ENCODE results near the gene SYNE3.

Gene SYNE3

DNA sequence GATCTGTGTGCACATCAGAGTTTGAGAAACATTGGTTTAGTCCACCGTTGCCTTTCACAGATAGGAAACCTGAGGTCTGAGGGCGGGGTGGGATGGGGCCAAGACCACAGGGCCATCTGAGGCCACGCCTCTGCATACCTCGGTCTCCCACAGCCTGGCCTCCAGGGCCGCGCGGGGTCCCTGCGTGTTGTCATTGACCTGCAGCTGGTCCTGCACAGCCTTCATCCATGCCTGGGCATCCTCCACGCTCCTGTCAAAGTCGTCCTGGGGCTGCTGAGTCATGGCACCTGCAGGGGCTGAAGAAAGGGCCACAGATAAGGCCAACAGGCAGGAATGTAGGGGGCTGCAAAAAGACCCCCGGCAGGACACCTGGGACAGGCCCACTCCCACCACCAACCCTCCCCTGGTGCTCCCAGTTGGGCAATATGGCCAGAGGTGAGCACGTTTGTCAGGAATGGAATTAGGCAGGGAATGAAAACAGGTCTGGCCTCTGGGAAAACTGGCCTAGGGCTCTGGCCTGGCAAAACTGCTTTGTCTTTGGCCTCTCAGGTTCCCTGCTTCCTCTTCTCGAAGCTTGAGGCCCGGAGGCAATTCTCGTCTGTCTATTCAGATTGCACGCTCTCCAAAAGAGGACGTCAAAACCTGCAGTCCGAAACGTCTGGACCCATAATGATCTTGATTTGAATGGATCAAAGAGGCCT is 40.8 kb downstream of the SYNE3 start:
- H3K4me3 ChIP-seq (ENCODE audit: insufficient read depth, low read length, poor library complexity, severe bottlenecking): no peak overlapping the region

DNA sequence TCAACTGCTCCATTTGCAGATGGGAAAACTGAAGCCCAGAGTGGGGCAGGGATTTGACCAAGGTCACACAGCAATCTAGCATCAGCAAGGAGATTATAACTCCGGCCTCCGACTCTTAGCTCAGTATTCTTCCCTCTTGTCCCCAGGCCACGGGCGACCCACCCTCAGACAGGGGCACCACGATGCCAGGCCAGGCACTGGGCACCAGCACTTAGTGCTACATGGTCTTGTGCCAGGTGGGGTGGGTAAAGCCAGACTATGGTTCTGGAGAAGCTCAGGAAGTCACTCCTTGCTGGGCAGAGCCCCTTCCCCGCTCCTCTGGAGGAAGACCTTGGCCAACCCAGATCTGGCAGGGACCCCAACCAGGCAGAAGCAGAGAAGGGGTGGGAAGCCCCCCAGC is 41.5 kb downstream of the SYNE3 start:
- H3K9ac ChIP-seq (ENCODE audit: low read length): no peak overlapping the region
- H3K27ac ChIP-seq (ENCODE audit: low read depth, low read length): no peak overlapping the region
- no peaks in the 10 kb centered on the region for H3K9me2 ChIP-seq (replicated peaks; ENCODE audit: insufficient read depth, low read length)
- no peaks in the 10 kb centered on the region for H4K20me1 ChIP-seq (ENCODE audit: low read depth, low read length)
- no peaks in the 10 kb centered on the region for H3F3A ChIP-seq (ENCODE audit: insufficient read depth)
- no peak for TF ChIP-seq EZH2phosphoT487 (conservative IDR thresholded peaks at IDR 0.05; ENCODE audit: low read length)
- H3K36me3 ChIP-seq (ENCODE audit: low read length): no peaks in the 10 kb centered on the region
- no peak overlapping the region for H3K4me2 ChIP-seq (ENCODE audit: low read depth, low read length, poor library complexity, severe bottlenecking)
- H2AFZ ChIP-seq (ENCODE audit: low read depth, low read length, severe bottlenecking): no peak overlapping the region
- no peaks in the 10 kb centered on the region for H3K27me3 ChIP-seq (ENCODE audit: low read length)
- H3K79me2 ChIP-seq (ENCODE audit: insufficient read depth, low read length): no peaks in the 10 kb centered on the region
- H3K9me3 ChIP-seq (ENCODE audit: insufficient read depth, low read length): no peaks in the 10 kb centered on the region
- H3K4me3 ChIP-seq (ENCODE audit: insufficient read depth, low read length, poor library complexity, severe bottlenecking): no peak overlapping the region

More for the DNA sequence above, 40.8 kb downstream of the SYNE3 start:
- no peak overlapping the region for H3K9ac ChIP-seq (ENCODE audit: low read length)
- H3K9me3 ChIP-seq (ENCODE audit: insufficient read depth, low read length): no peaks in the 10 kb centered on the region
- no peak overlapping the region for H3K4me2 ChIP-seq (ENCODE audit: low read depth, low read length, poor library complexity, severe bottlenecking)
- H3F3A ChIP-seq (ENCODE audit: insufficient read depth): no peaks in the 10 kb centered on the region
- H2AFZ ChIP-seq (ENCODE audit: low read depth, low read length, severe bottlenecking): no peak overlapping the region
- no peaks in the 10 kb centered on the region for H3K9me2 ChIP-seq (replicated peaks; ENCODE audit: insufficient read depth, low read length)
- H3K36me3 ChIP-seq (ENCODE audit: low read length): no peaks in the 10 kb centered on the region
- TF ChIP-seq, protein P1, sequence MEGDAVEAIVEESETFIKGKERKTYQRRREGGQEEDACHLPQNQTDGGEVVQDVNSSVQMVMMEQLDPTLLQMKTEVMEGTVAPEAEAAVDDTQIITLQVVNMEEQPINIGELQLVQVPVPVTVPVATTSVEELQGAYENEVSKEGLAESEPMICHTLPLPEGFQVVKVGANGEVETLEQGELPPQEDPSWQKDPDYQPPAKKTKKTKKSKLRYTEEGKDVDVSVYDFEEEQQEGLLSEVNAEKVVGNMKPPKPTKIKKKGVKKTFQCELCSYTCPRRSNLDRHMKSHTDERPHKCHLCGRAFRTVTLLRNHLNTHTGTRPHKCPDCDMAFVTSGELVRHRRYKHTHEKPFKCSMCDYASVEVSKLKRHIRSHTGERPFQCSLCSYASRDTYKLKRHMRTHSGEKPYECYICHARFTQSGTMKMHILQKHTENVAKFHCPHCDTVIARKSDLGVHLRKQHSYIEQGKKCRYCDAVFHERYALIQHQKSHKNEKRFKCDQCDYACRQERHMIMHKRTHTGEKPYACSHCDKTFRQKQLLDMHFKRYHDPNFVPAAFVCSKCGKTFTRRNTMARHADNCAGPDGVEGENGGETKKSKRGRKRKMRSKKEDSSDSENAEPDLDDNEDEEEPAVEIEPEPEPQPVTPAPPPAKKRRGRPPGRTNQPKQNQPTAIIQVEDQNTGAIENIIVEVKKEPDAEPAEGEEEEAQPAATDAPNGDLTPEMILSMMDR (IDR thresholded peaks at IDR 0.05; ENCODE audit: insufficient read depth, low read length, poor library complexity, severe bottlenecking): no peak
- no peak for TF ChIP-seq EZH2phosphoT487 (conservative IDR thresholded peaks at IDR 0.05; ENCODE audit: low read length)
- H4K20me1 ChIP-seq (ENCODE audit: low read depth, low read length): no peaks in the 10 kb centered on the region
- no peaks in the 10 kb centered on the region for H3K27me3 ChIP-seq (ENCODE audit: low read length)
- H3K27ac ChIP-seq (ENCODE audit: low read depth, low read length): no peak overlapping the region
- H3K79me2 ChIP-seq (ENCODE audit: insufficient read depth, low read length): no peaks in the 10 kb centered on the region

DNA sequence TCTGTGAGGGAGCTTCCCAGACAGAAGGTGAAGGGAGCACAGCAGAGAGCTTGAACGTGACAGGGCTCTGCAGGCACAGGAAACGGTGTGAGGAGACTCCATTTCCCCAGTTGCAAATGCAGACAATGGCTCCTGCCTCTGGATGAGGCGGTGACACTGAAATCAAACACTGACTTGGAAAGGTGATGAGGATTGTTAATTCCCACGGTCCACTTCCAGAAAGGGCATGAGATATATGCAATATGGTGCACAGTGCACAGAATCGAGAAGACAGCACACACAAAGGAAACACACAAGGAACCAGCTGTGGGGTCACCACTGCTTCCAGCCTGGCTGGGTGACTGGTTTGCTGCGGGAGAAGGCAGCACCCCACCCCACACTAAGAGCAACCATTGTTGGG is 42.0 kb downstream of the SYNE3 start:
- Histone ChIP-seq H3K9ac (ENCODE audit: low read length) (no peak overlapping the region), H3K27ac (ENCODE audit: low read depth, low read length) (no peak overlapping the region), H3K4me3 (ENCODE audit: insufficient read depth, low read length, poor library complexity, severe bottlenecking) (no peak overlapping the region), H3K9me2 (replicated peaks; ENCODE audit: insufficient read depth, low read length) (no peaks in the 10 kb centered on the region), H3K79me2 (ENCODE audit: insufficient read depth, low read length) (no peaks in the 10 kb centered on the region), H2AFZ (ENCODE audit: low read depth, low read length, severe bottlenecking) (no peak overlapping the region), H3K27me3 (ENCODE audit: low read length) (no peaks in the 10 kb centered on the region), H3K9me3 (ENCODE audit: insufficient read depth, low read length) (no peaks in the 10 kb centered on the region), H3K36me3 (ENCODE audit: low read length) (no peaks in the 10 kb centered on the region), H4K20me1 (ENCODE audit: low read depth, low read length) (no peaks in the 10 kb centered on the region), H3F3A (ENCODE audit: insufficient read depth) (no peaks in the 10 kb centered on the region), H3K4me2 (ENCODE audit: low read depth, low read length, poor library complexity, severe bottlenecking) (no peak overlapping the region)
- TF ChIP-seq EZH2phosphoT487 (conservative IDR thresholded peaks at IDR 0.05; ENCODE audit: low read length): no peak
- TF ChIP-seq, protein P1 (IDR thresholded peaks at IDR 0.05; ENCODE audit: insufficient read depth, low read length, poor library complexity, severe bottlenecking): no peak

DNA sequence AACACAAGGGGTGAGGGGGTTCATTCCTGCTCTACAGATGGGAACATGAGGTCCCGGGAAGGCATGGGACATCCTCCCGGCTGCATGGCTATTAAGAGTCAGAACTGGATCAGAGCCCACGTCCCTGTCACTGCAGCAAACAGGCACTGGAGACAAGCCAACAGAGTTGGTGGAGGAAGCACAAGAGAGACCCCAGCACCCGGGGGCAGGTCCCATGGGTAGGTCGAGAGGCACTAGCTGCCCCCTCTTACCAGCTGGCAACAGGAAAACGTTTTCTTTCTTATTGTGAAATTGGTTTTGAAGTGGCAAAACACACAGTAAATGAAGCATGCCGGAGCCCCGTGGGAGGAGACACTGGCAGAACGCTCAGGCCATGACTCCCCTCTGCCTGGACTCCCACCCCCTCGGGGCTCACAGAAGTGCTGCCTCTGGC is 43.6 kb downstream of the SYNE3 start:
- Histone ChIP-seq H3K79me2 (ENCODE audit: insufficient read depth, low read length) (no peaks in the 10 kb centered on the region), H3K27ac (ENCODE audit: low read depth, low read length) (no peak overlapping the region), H2AFZ (ENCODE audit: low read depth, low read length, severe bottlenecking) (no peak overlapping the region), H3K27me3 (ENCODE audit: low read length) (no peaks in the 10 kb centered on the region), H3K4me3 (ENCODE audit: insufficient read depth, low read length, poor library complexity, severe bottlenecking) (no peak overlapping the region), H3K4me2 (ENCODE audit: low read depth, low read length, poor library complexity, severe bottlenecking) (no peak overlapping the region), H3K9me2 (replicated peaks; ENCODE audit: insufficient read depth, low read length) (no peaks in the 10 kb centered on the region), H4K20me1 (ENCODE audit: low read depth, low read length) (no peaks in the 10 kb centered on the region), H3K9me3 (ENCODE audit: insufficient read depth, low read length) (no peaks in the 10 kb centered on the region), H3K9ac (ENCODE audit: low read length) (no peak overlapping the region), H3F3A (ENCODE audit: insufficient read depth) (no peaks in the 10 kb centered on the region), H3K36me3 (ENCODE audit: low read length) (no peaks in the 10 kb centered on the region)
- TF ChIP-seq, protein P1 (IDR thresholded peaks at IDR 0.05; ENCODE audit: insufficient read depth, low read length, poor library complexity, severe bottlenecking): no peak
- TF ChIP-seq EZH2phosphoT487 (conservative IDR thresholded peaks at IDR 0.05; ENCODE audit: low read length): no peak

All from SU-DHL-6 (cell line).